H1 (cell line): ENCODE measurements around the gene JAK2. TPM values are rescaled to one million over a fixed set of nuclear protein-coding genes. Genes with fewer than 3 reads are reported as not detected.

ENCODE experiments used
- CTCF ChIA-PET: fragments of 300-600 bp; sonication (Branson Sonifier 250); formaldehyde crosslinking; loops from one replicate; lab custom pipeline; 2021; ENCODE audit not compliant: partially characterized antibody; lab: Charles Lee
- POLR2A ChIA-PET: fragments of 300-600 bp; sonication (Branson Sonifier 250); formaldehyde crosslinking; loops from one replicate; lab custom pipeline; 2021; ENCODE audit warnings: inconsistent platforms; ENCODE audit not compliant: partially characterized antibody; lab: Charles Lee
- DNase-seq, 2 experiments: peaks; one replicate each; pipeline versions ENCODE4 v3.0.0 to v3.0.0-alpha.2; 2010 to 2022; ENCODE audit warnings: low spot score in 2 of 2, low read depth in 1 of 2, mixed read lengths in 1 of 2
- FAIRE-seq: peaks from 2 replicates; lab custom pipeline; 2011; peaks lifted over from hg19 to GRCh38; lab: Jason Lieb, UNC
- H2AFZ ChIP-seq: 2 replicates; pipeline ENCODE4 v1.8.1; 2012; ENCODE audit warnings: low read length, inconsistent platforms
- H2AK5ac ChIP-seq: 2 replicates; pipeline ENCODE4 v1.6.1; 2013; ENCODE audit warnings: low read depth, low read length
- H2BK120ac ChIP-seq: replicated peaks from 2 replicates; pipeline ENCODE3; 2013; ENCODE audit warnings: low read depth, low read length, inconsistent platforms
- H2BK12ac ChIP-seq: 2 replicates; pipeline ENCODE4 v1.6.1; 2013; ENCODE audit warnings: low read depth, low read length
- H2BK15ac ChIP-seq: 2 replicates; pipeline ENCODE4 v1.6.1; 2013; ENCODE audit warnings: low read length
- H2BK20ac ChIP-seq: 2 replicates; pipeline ENCODE4 v1.6.1; 2013; ENCODE audit warnings: low read length
- H2BK5ac ChIP-seq: 2 replicates; pipeline ENCODE4 v1.6.1; 2013; ENCODE audit warnings: low read depth, low read length
- H3K14ac ChIP-seq: 2 replicates; pipeline ENCODE4 v1.6.1; 2013; ENCODE audit warnings: inconsistent platforms; ENCODE audit not compliant: insufficient read length
- H3K18ac ChIP-seq: 2 replicates; pipeline ENCODE4 v1.6.1; 2013; ENCODE audit warnings: low read length; ENCODE audit errors: extremely low read depth
- H3K23ac ChIP-seq: 2 replicates; pipeline ENCODE4 v1.6.1; 2013; ENCODE audit warnings: inconsistent platforms; ENCODE audit not compliant: insufficient read length
- H3K23me2 ChIP-seq: 2 replicates; pipeline ENCODE4 v1.6.1; 2013; ENCODE audit warnings: low read depth, low read length
- H3K27ac ChIP-seq: 2 replicates; pipeline ENCODE4 v1.6.1; 2011; ENCODE audit warnings: low read depth, low read length, inconsistent platforms
- H3K27me3 ChIP-seq, 4 experiments: replicated peaks in 1 of 4; 1 replicate in 1 of 4; 2 replicates in 3 of 4; pipeline versions ENCODE4 v1.6.1 to v1.8.1; 2011 to 2013; ENCODE audit warnings: low read length in 3 of 4, mild to moderate bottlenecking in 3 of 4, inconsistent platforms in 2 of 4, mixed read lengths in 2 of 4, moderate library complexity in 1 of 4; ENCODE audit not compliant: control insufficient read depth in 3 of 4, insufficient read depth in 3 of 4; ENCODE audit errors: extremely low read depth in 1 of 4
- H3K36me3 ChIP-seq, 4 experiments: 2 replicates each; pipeline versions ENCODE4 v1.6.1 to v1.8.1; 2011 to 2013; ENCODE audit warnings: mild to moderate bottlenecking in 4 of 4, low read length in 3 of 4, moderate library complexity in 2 of 4, control low read depth in 1 of 4, inconsistent platforms in 1 of 4; ENCODE audit not compliant: insufficient read depth in 4 of 4, control insufficient read depth in 2 of 4
- H3K4ac ChIP-seq: replicated peaks from 2 replicates; pipeline ENCODE3; 2013; ENCODE audit warnings: low read length, low read depth, mixed read lengths, inconsistent platforms; ENCODE audit not compliant: insufficient read length
- H3K4me1 ChIP-seq, 4 experiments: replicated peaks in 1 of 4; 1 replicate in 1 of 4; 2 replicates in 3 of 4; pipeline versions ENCODE4 v1.6.1 to v1.8.1; 2011 to 2013; ENCODE audit warnings: low read length in 3 of 4, inconsistent platforms in 2 of 4, mixed read lengths in 1 of 4; ENCODE audit not compliant: insufficient read depth in 4 of 4, control insufficient read depth in 3 of 4
- H3K4me2 ChIP-seq, 2 experiments: 2 replicates each; pipeline versions ENCODE4 v1.6.1 to v1.8.1; 2011 to 2013; ENCODE audit warnings: low read depth in 2 of 2, low read length in 2 of 2, control low read depth in 1 of 2, inconsistent platforms in 1 of 2, mild to moderate bottlenecking in 1 of 2; ENCODE audit not compliant: insufficient read depth in 1 of 2
- H3K4me3 ChIP-seq, 4 experiments: fragments of 200-600, 300-600 bp in 1 of 4; sonication (generic), shearing (Covaris generic), sonication (Bioruptor Twin) in 1 of 4; 2 replicates each; pipeline versions ENCODE4 v1.5.1 to v1.8.1; 2011 to 2016; ENCODE audit warnings: low read length in 4 of 4, low read depth in 3 of 4, control low read depth in 2 of 4, inconsistent platforms in 2 of 4, mild to moderate bottlenecking in 2 of 4, mixed read lengths in 1 of 4, moderate library complexity in 1 of 4; ENCODE audit not compliant: insufficient read depth in 2 of 4; ENCODE audit errors: extremely low read depth in 1 of 4
- H3K56ac ChIP-seq: replicated peaks from 2 replicates; pipeline ENCODE3; 2013; ENCODE audit warnings: low read depth, mild to moderate bottlenecking, mixed read lengths, low read length, inconsistent platforms; ENCODE audit not compliant: insufficient read length
- H3K79me1 ChIP-seq: 2 replicates; pipeline ENCODE4 v1.6.1; 2013; ENCODE audit warnings: low read depth, low read length, control low read depth
- H3K79me2 ChIP-seq, 2 experiments: 2 replicates each; pipeline versions ENCODE4 v1.6.1 to v1.8.1; 2012 to 2013; ENCODE audit warnings: low read length in 2 of 2, mild to moderate bottlenecking in 2 of 2, inconsistent platforms in 1 of 2; ENCODE audit not compliant: insufficient read depth in 2 of 2, control insufficient read depth in 1 of 2
- H3K9ac ChIP-seq, 4 experiments: replicated peaks in 1 of 4; 1 replicate in 1 of 4; 2 replicates in 3 of 4; pipeline versions ENCODE4 v1.6.1 to v1.8.1; 2011 to 2013; ENCODE audit warnings: low read depth in 3 of 4, low read length in 3 of 4, control low read depth in 2 of 4, mild to moderate bottlenecking in 2 of 4, moderate library complexity in 2 of 4, inconsistent platforms in 1 of 4; ENCODE audit errors: extremely low read depth in 1 of 4
- H3K9me3 ChIP-seq, 2 experiments: 2 replicates each; pipeline versions ENCODE4 v1.6.1 to v1.8.1; 2012 to 2013; ENCODE audit warnings: mild to moderate bottlenecking in 2 of 2, moderate library complexity in 2 of 2, control low read depth in 1 of 2, inconsistent platforms in 1 of 2, low read depth in 1 of 2, low read length in 1 of 2, mixed read lengths in 1 of 2; ENCODE audit not compliant: insufficient read depth in 2 of 2
- H4K20me1 ChIP-seq, 2 experiments: replicated peaks in 1 of 2; 2 replicates each; pipeline versions ENCODE3 to v1.8.1; 2011 to 2013; ENCODE audit warnings: inconsistent platforms in 2 of 2, low read length in 2 of 2, mild to moderate bottlenecking in 1 of 2; ENCODE audit not compliant: insufficient read depth in 2 of 2, control insufficient read depth in 1 of 2
- H4K5ac ChIP-seq: 2 replicates; pipeline ENCODE4 v1.6.1; 2013; ENCODE audit warnings: low read length, low read depth, mixed read lengths, inconsistent platforms; ENCODE audit not compliant: insufficient read length
- H4K8ac ChIP-seq: 2 replicates; pipeline ENCODE4 v1.8.0; 2013; ENCODE audit warnings: mild to moderate bottlenecking, moderate library complexity, low read length, inconsistent platforms; ENCODE audit not compliant: insufficient read depth; ENCODE audit errors: extremely low read depth
- H4K91ac ChIP-seq: replicated peaks from 2 replicates; pipeline ENCODE3; 2013; ENCODE audit warnings: low read length, mixed read lengths, inconsistent platforms; ENCODE audit not compliant: insufficient read length
- BRCA1 ChIP-seq: IDR thresholded peaks from 2 replicates; pipeline ENCODE4 v1.6.1; 2012; ENCODE audit warnings: low read depth, low read length, improper control_type of control experiment
- CEBPB ChIP-seq: IDR thresholded peaks from 2 replicates; pipeline ENCODE4 v1.6.1; 2012; ENCODE audit warnings: low read depth, low read length
- HDAC6 ChIP-seq: IDR thresholded peaks from one replicate; pipeline ENCODE4 v1.7.1; 2012; ENCODE audit warnings: low read depth, mild to moderate bottlenecking, inconsistent platforms, low read length, moderate library complexity
- MAFK ChIP-seq: IDR thresholded peaks from 2 replicates; pipeline ENCODE4 v1.6.1; 2012; ENCODE audit warnings: low read depth, mild to moderate bottlenecking, improper control_type of control experiment, low read length
- POLR2A ChIP-seq, 2 experiments: IDR thresholded peaks; 1 replicate in 1 of 2; 2 replicates in 1 of 2; pipeline ENCODE4 v1.6.1; 2011; ENCODE audit warnings: low read depth in 2 of 2, low read length in 2 of 2, mild to moderate bottlenecking in 2 of 2; ENCODE audit errors: control extremely low read depth in 1 of 2
- RAD21 ChIP-seq, 2 experiments: IDR thresholded peaks in 1 of 2; conservative IDR thresholded peaks in 1 of 2; 2 replicates each; pipeline ENCODE4 v1.6.1; 2011; ENCODE audit warnings: low read depth in 2 of 2, low read length in 2 of 2, improper control_type of control experiment in 1 of 2, inconsistent platforms in 1 of 2, mild to moderate bottlenecking in 1 of 2, moderate library complexity in 1 of 2
- RBBP5 ChIP-seq: IDR thresholded peaks from 2 replicates; pipeline ENCODE4 v1.7.1; 2012; ENCODE audit warnings: low read depth, mild to moderate bottlenecking, inconsistent platforms, low read length, moderate library complexity, borderline replicate concordance
- RXRA ChIP-seq: IDR thresholded peaks from 2 replicates; pipeline ENCODE4 v1.6.1; 2011; ENCODE audit warnings: low read depth, mild to moderate bottlenecking, low read length, moderate library complexity; ENCODE audit not compliant: insufficient read depth
- SIN3A ChIP-seq, 2 experiments: IDR thresholded peaks in 1 of 2; conservative IDR thresholded peaks in 1 of 2; 2 replicates each; pipeline ENCODE4 v1.6.1; 2011 to 2012; ENCODE audit warnings: low read length in 2 of 2, improper control_type of control experiment in 1 of 2, low read depth in 1 of 2, mild to moderate bottlenecking in 1 of 2
- SIRT6 ChIP-seq: IDR thresholded peaks from one replicate; pipeline ENCODE4 v1.7.1; 2012; ENCODE audit warnings: low read length, inconsistent platforms
- SIX5 ChIP-seq: IDR thresholded peaks from 2 replicates; pipeline ENCODE4 v1.6.1; 2011; ENCODE audit warnings: mild to moderate bottlenecking, low read depth, low read length
- SUZ12 ChIP-seq: fragments of 200-600 bp; sonication (generic); IDR thresholded peaks from 2 replicates; pipeline ENCODE4 v1.6.1; 2012; ENCODE audit warnings: mild to moderate bottlenecking, inconsistent platforms, low read length, moderate library complexity, mixed read lengths
- TAF1 ChIP-seq: IDR thresholded peaks from 2 replicates; pipeline ENCODE4 v1.6.1; 2011; ENCODE audit warnings: mild to moderate bottlenecking, low read depth, low read length
- TBP ChIP-seq: IDR thresholded peaks from 2 replicates; pipeline ENCODE4 v1.6.1; 2011; ENCODE audit warnings: low read depth, low read length, improper control_type of control experiment
- WGBS, 2 experiments: shearing (Covaris generic) in 1 of 2; methylation state at CpG; one replicate each; pipeline versions ENCODE4 v1.1.6 to v1.1.7; 2013 to 2015; ENCODE audit warnings: low lambda C conversion rate in 2 of 2, mixed read lengths in 2 of 2, inconsistent platforms in 1 of 2, low coverage in 1 of 2, missing lambda C conversion rate in 1 of 2; ENCODE audit not compliant: insufficient replicate concordance in 2 of 2, insufficient coverage in 1 of 2, insufficient read length in 1 of 2; ENCODE audit errors: extremely low coverage in 1 of 2, missing lambda C conversion rate in 1 of 2; 5-methylcytosine and 5-hydroxymethylcytosine counted together
- polyA plus RNA-seq, 7 experiments: library from polyadenylated mRNA; depleted of rRNA in 3 of 7; stranded (reverse) in 5 of 7; unstranded in 2 of 7; fragments of >200 nt in 5 of 7; fragments of 200-250 nt in 2 of 7; gene quantifications; 1 replicate in 5 of 7; 2 replicates in 1 of 7; 4 replicates in 1 of 7; pipeline versions ENCODE4 v1.2.1 to v1.2.3, GENCODE V29; 2011 to 2013; ENCODE audit warnings: missing spikeins in 2 of 7, mixed read lengths in 2 of 7
- total RNA-seq: library from RNA; stranded (reverse); fragmentation: NEBNext Ultra II Directional; extraction: Animal tissue kit (Norgen Biotek cat#: 25700); gene quantifications from 2 replicates; pipeline ENCODE4 v1.2.1, GENCODE V29; 2021

The JAK2 gene
- total and polyA plus RNA-seq, 2 of the 8 experiments (the other 6 are each of a cell fraction or from before 2014, with no cell fraction given), result 0.50 to 2.1 TPM

GRCh38 chr9:4986296-4986695, 1.2 kb downstream of the JAK2 start:
- Histone ChIP-seq H4K5ac (no peak overlapping the region), H3K23ac (no peak overlapping the region), H4K8ac (no peak overlapping the region), H4K91ac (no peak overlapping the region), H3K79me1 (no peaks in the 10 kb centered on the region), H3K56ac (no peak overlapping the region), H3K27me3 (peaks cover 0 to 10% (median 4%) of the 10 kb centered on the region in 4 experiments; a peak in 3 of 7 replicates), H3K4ac (no peak overlapping the region), H3K23me2 (peaks cover 12% of the 10 kb centered on the region; the same call in 1 of the 2 replicates), H2BK5ac (no peak overlapping the region), H3K79me2 (no peaks in the 10 kb centered on the region), H2BK120ac (no peak overlapping the region), H2BK15ac (no peak overlapping the region), H3K9ac (no peak overlapping the region), H3K14ac (no peak overlapping the region), H3K27ac (no peak overlapping the region), H3K9me3 (no peaks in the 10 kb centered on the region), H4K20me1 (no peaks in the 10 kb centered on the region), H3K18ac (no peak overlapping the region), H2BK20ac (no peak overlapping the region), H2AFZ (peak overlapping the region; percentile 70; the same call in 1 of the 2 replicates), H3K4me1 (peaks cover 0 to 3% (median 1%) of the 10 kb centered on the region in 4 experiments; a peak in 2 of 7 replicates), H3K4me3 (peak overlapping the region in 2 of 4 experiments; percentile 50 to 83; a peak in 5 of 8 replicates), H3K36me3 (no peaks in the 10 kb centered on the region), H2BK12ac (no peak overlapping the region), H3K4me2 (peak overlapping the region; percentile 62 to 99), H2AK5ac (no peak overlapping the region)
- TF ChIP-seq TBP, result no peak
- no peak for TF ChIP-seq BRCA1
- no peak for TF ChIP-seq HDAC6
- TF ChIP-seq POLR2A (IDR thresholded peaks at IDR 0.05; ENCODE audit: control extremely low read depth in 1 of 2, low read depth in 2 of 2, low read length in 2 of 2), result no peak
- TF ChIP-seq MAFK, result no peak
- TF ChIP-seq SIN3A (conservative IDR thresholded peaks at IDR 0.05 in 1 of 2, IDR thresholded peaks at IDR 0.05 in 1 of 2; ENCODE audit: low read depth in 1 of 2, low read length in 2 of 2), result no peak
- TF ChIP-seq SIRT6, result no peak
- TF ChIP-seq RAD21 (IDR thresholded peaks at IDR 0.05 in 1 of 2, conservative IDR thresholded peaks at IDR 0.05 in 1 of 2; ENCODE audit: low read depth in 2 of 2, low read length in 2 of 2), result no peak
- no peak for TF ChIP-seq RBBP5
- TF ChIP-seq TAF1, result no peak
- TF ChIP-seq CEBPB, result no peak
- no peak for TF ChIP-seq RXRA
- TF ChIP-seq SUZ12, result no peak
- no peak for TF ChIP-seq SIX5
- POLR2A ChIA-PET, result interaction anchor here (1.2 to 2.2 kb wide), 2 partner anchors 193 to 227 kb away, joined by 3 to 10 read pairs; partner anchors contain the start of gene RCL1
- 69% methylated on average over 3 of the region's 3 CpGs; no CpG with 5 or more reads in 1 of the 2 experiments for WGBS, 2 experiments
- CTCF ChIA-PET, result interaction anchor here (0.6 to 7.0 kb wide), 8 partner anchors 41 to 598 kb away, joined by 3 to 76 read pairs (median 4); no protein-coding TSS in a partner anchor
- DNase-seq (no peak), FAIRE-seq (no peak)
